Left ventricle myocardium superior (tissue), 1 donor: ENCODE measurements around the gene NFATC1. TPM values are rescaled to one million over a fixed set of nuclear protein-coding genes. Genes with fewer than 3 reads are reported as not detected.
A peak's percentile ranks its signal among the peaks of the same experiment; 100 is the strongest.

Source experiments
- ATAC-seq: fragments of 200-7000 bp; cut with Tn5 transposase; one replicate; pipeline ENCODE4 v1.9.1; 2020; ENCODE audit warnings: mild to moderate bottlenecking, moderate library complexity
- DNase-seq: peaks from one replicate; pipeline ENCODE4 v3.0.0-alpha.2; 2020
- intact Hi-C: fragments of 100-400 bp; cut with micrococcal nuclease; formaldehyde crosslinking; loops from one replicate; pipeline ENCODE4 v1.11.0; 2022
- total RNA-seq: library from RNA; stranded (reverse); fragmentation: NEBNext Ultra II Directional; extraction: Animal tissue kit (Norgen Biotek cat#: 25700); gene quantifications from one replicate; pipeline ENCODE4 v1.2.1, GENCODE V29; 2021
- donor health status: DM: no; HTN: yes; CAD: no; lungs with severe emphysema.

The NFATC1 gene
- total RNA-seq, 1 donor from 2014 or later: 18.7 TPM

GRCh38 chr18:79429381-79429780 is 33.7 kb downstream of the NFATC1 start:
- intact Hi-C loops: no loop called here
- ATAC-seq: no peak
- DNase-seq: no peak

- intact Hi-C loops: no loop called here
- ATAC-seq: no peak
- no peak for DNase-seq
Measured at GRCh38 chr18:79429785-79430281, 34.1 kb downstream of the NFATC1 start.

- ATAC-seq (no peak), DNase-seq (no peak)
- intact Hi-C loops: no loop called here
Measured at GRCh38 chr18:79432376-79433120, 36.8 kb downstream of the NFATC1 start.

- DNase-seq: no peak
- intact Hi-C loops: no loop called here
- no peak for ATAC-seq
Measured at GRCh38 chr18:79433431-79433830, 37.7 kb downstream of the NFATC1 start.

- DNase-seq (no peak), ATAC-seq (no peak)
- intact Hi-C loops: no loop called here
Measured at GRCh38 chr18:79434607-79435401, 39.1 kb downstream of the NFATC1 start.

GRCh38 chr18:79436556-79437275 is 41.0 kb downstream of the NFATC1 start:
- no peak for DNase-seq
- no peak for ATAC-seq
- intact Hi-C loops: no loop called here

GRCh38 chr18:79438089-79438897 is 42.6 kb downstream of the NFATC1 start:
- no peak for DNase-seq
- no peak for ATAC-seq
- intact Hi-C loops: no loop called here

- intact Hi-C loops: no loop called here
- DNase-seq (no peak), ATAC-seq (no peak)
Measured at GRCh38 chr18:79438898-79439627, 43.3 kb downstream of the NFATC1 start.

GRCh38 chr18:79439628-79440023 is 43.9 kb downstream of the NFATC1 start:
- intact Hi-C loops: no loop called here
- ATAC-seq: no peak
- DNase-seq: no peak

GRCh38 chr18:79440316-79441110 is 44.8 kb downstream of the NFATC1 start:
- intact Hi-C loops: no loop called here
- ATAC-seq (no peak), DNase-seq (no peak)

GRCh38 chr18:79441420-79441819 is 45.7 kb downstream of the NFATC1 start:
- DNase-seq: no peak
- intact Hi-C loops: no loop called here
- no peak for ATAC-seq

GRCh38 chr18:79442508-79443221 is 46.9 kb downstream of the NFATC1 start:
- peak; percentile 48 for DNase-seq
- intact Hi-C loops: no loop called here
- ATAC-seq: peak; percentile 59

- intact Hi-C loops: no loop called here
- no peak for ATAC-seq
Measured at GRCh38 chr18:79445221-79445620, 49.5 kb downstream of the NFATC1 start.

GRCh38 chr18:79445696-79446561 is 50.2 kb downstream of the NFATC1 start:
- peak; percentile 24 for ATAC-seq
- DNase-seq: no peak
- intact Hi-C loops: no loop called here

More at GRCh38 chr18:79445221-79445620, 49.5 kb downstream of the NFATC1 start:
- DNase-seq: no peak

- no peak for DNase-seq
- ATAC-seq: no peak
- intact Hi-C loops: no loop called here
Measured at GRCh38 chr18:79446931-79447330, 51.2 kb downstream of the NFATC1 start.
